Measurements from ENCODE around the gene SYK.

GRCh38 chr9:90903766-90904424, 102.3 kb downstream of the SYK start:
- no peak for TF ChIP-seq POLR2A (IDR thresholded peaks at IDR 0.05)
- TF ChIP-seq CTCF (IDR thresholded peaks at IDR 0.05), result no peak
- TF ChIP-seq POLR2AphosphoS5 (IDR thresholded peaks at IDR 0.05; ENCODE audit: insufficient read depth in 1 of 2, low read depth in 1 of 2), result no peak

Data from vagina (tissue), 2 donors.